ENCODE data around the gene GP2. TPM values are rescaled to one million over a fixed set of nuclear protein-coding genes. Genes with fewer than 3 reads are reported as not detected.

The GP2 gene
- polyA plus RNA-seq, 1 donor (not counting 4 experiments of a cell fraction or from before 2014, with no cell fraction given), result not detected

- Histone ChIP-seq H3K36me3 (ENCODE audit: control insufficient read depth in 2 of 2, extremely low read depth in 1 of 2, insufficient read depth in 2 of 2, low read length in 2 of 2) (no peaks in the 10 kb centered on the region), H3K9me1 (ENCODE audit: control insufficient read depth, extremely low read depth, insufficient read depth, low read length) (no peaks in the 10 kb centered on the region), H3K27ac (ENCODE audit: control insufficient read depth, insufficient read depth, low read length) (no peak overlapping the region), H3K9ac (ENCODE audit: control insufficient read depth, extremely low read depth, insufficient read depth, low read length) (no peak overlapping the region), H3K79me2 (ENCODE audit: control insufficient read depth, insufficient read depth, low read length) (no peaks in the 10 kb centered on the region), H2AFZ (ENCODE audit: control insufficient read depth, low read length) (no peak overlapping the region), H3K4me1 (ENCODE audit: control insufficient read depth, extremely low read depth, insufficient read depth, low read length) (no peaks in the 10 kb centered on the region), H4K20me1 (ENCODE audit: control insufficient read depth, extremely low read depth, insufficient read depth, low read length) (no peaks in the 10 kb centered on the region), H3K27me3 (ENCODE audit: control insufficient read depth, extremely low read depth, insufficient read depth, low read length) (no peaks in the 10 kb centered on the region), H3K9me3 (ENCODE audit: control insufficient read depth, low read depth, low read length) (no peaks in the 10 kb centered on the region), H3K4me3 (ENCODE audit: control insufficient read depth in 2 of 3, extremely low read depth in 1 of 3, insufficient read depth in 2 of 3, low read depth in 1 of 3, low read length in 3 of 3) (no peak overlapping the region), H3K4me2 (ENCODE audit: control insufficient read depth, extremely low read depth, insufficient read depth, low read depth, low read length) (no peak overlapping the region)
- FAIRE-seq (no peak), DNase-seq (ENCODE audit: low read depth, low spot score) (no peak)
- TF ChIP-seq, protein P1, sequence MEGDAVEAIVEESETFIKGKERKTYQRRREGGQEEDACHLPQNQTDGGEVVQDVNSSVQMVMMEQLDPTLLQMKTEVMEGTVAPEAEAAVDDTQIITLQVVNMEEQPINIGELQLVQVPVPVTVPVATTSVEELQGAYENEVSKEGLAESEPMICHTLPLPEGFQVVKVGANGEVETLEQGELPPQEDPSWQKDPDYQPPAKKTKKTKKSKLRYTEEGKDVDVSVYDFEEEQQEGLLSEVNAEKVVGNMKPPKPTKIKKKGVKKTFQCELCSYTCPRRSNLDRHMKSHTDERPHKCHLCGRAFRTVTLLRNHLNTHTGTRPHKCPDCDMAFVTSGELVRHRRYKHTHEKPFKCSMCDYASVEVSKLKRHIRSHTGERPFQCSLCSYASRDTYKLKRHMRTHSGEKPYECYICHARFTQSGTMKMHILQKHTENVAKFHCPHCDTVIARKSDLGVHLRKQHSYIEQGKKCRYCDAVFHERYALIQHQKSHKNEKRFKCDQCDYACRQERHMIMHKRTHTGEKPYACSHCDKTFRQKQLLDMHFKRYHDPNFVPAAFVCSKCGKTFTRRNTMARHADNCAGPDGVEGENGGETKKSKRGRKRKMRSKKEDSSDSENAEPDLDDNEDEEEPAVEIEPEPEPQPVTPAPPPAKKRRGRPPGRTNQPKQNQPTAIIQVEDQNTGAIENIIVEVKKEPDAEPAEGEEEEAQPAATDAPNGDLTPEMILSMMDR (optimal IDR thresholded peaks at IDR 0.05 in 1 of 3, IDR thresholded peaks at IDR 0.05 in 1 of 3, conservative IDR thresholded peaks at IDR 0.05 in 1 of 3; ENCODE audit: extremely low read depth in 1 of 3, insufficient read depth in 2 of 3, low read length in 3 of 3), result no peak
- TF ChIP-seq EZH2 (IDR thresholded peaks at IDR 0.05; ENCODE audit: low read length), result no peak
- dilution Hi-C loops (cut with MboI; ENCODE audit: extremely low pct_ligation_motif_present, low sequenced_read_pairs), result no loop called here
These were observed 19.0 kb downstream of the GP2 start for GRCh38 chr16:20308266-20308665.

- H3K4me1 ChIP-seq (ENCODE audit: control insufficient read depth, extremely low read depth, insufficient read depth, low read length), result no peaks in the 10 kb centered on the region
- FAIRE-seq, result no peak
- TF ChIP-seq EZH2 (IDR thresholded peaks at IDR 0.05; ENCODE audit: low read length), result no peak
- TF ChIP-seq, protein P1 (optimal IDR thresholded peaks at IDR 0.05 in 1 of 3, IDR thresholded peaks at IDR 0.05 in 1 of 3, conservative IDR thresholded peaks at IDR 0.05 in 1 of 3; ENCODE audit: extremely low read depth in 1 of 3, insufficient read depth in 2 of 3, low read length in 3 of 3), result no peak
- no peak overlapping the region for H3K4me3 ChIP-seq (ENCODE audit: control insufficient read depth in 2 of 3, extremely low read depth in 1 of 3, insufficient read depth in 2 of 3, low read depth in 1 of 3, low read length in 3 of 3)
- H2AFZ ChIP-seq (ENCODE audit: control insufficient read depth, low read length), result no peak overlapping the region
- dilution Hi-C loops (cut with MboI; ENCODE audit: extremely low pct_ligation_motif_present, low sequenced_read_pairs), result no loop called here
- no peak for DNase-seq (ENCODE audit: low read depth, low spot score)
- H3K9ac ChIP-seq (ENCODE audit: control insufficient read depth, extremely low read depth, insufficient read depth, low read length), result no peak overlapping the region
- H4K20me1 ChIP-seq (ENCODE audit: control insufficient read depth, extremely low read depth, insufficient read depth, low read length), result no peaks in the 10 kb centered on the region
- no peaks in the 10 kb centered on the region for H3K27me3 ChIP-seq (ENCODE audit: control insufficient read depth, extremely low read depth, insufficient read depth, low read length)
- H3K36me3 ChIP-seq (ENCODE audit: control insufficient read depth in 2 of 2, extremely low read depth in 1 of 2, insufficient read depth in 2 of 2, low read length in 2 of 2), result no peaks in the 10 kb centered on the region
- no peaks in the 10 kb centered on the region for H3K9me1 ChIP-seq (ENCODE audit: control insufficient read depth, extremely low read depth, insufficient read depth, low read length)
- no peak overlapping the region for H3K4me2 ChIP-seq (ENCODE audit: control insufficient read depth, extremely low read depth, insufficient read depth, low read depth, low read length)
- no peaks in the 10 kb centered on the region for H3K9me3 ChIP-seq (ENCODE audit: control insufficient read depth, low read depth, low read length)
- no peak overlapping the region for H3K27ac ChIP-seq (ENCODE audit: control insufficient read depth, insufficient read depth, low read length)
- no peaks in the 10 kb centered on the region for H3K79me2 ChIP-seq (ENCODE audit: control insufficient read depth, insufficient read depth, low read length)
These were observed 19.5 kb downstream of the GP2 start for GRCh38 chr16:20307791-20308190.

Measured in keratinocyte (primary cell).